HL-60 (cell line): ENCODE data around the gene CLECL1.

Experiments
- CTCF ChIP-seq: IDR thresholded peaks from one replicate; pipeline ENCODE4 v1.5.1; 2011; ENCODE audit warnings: low read length, control low read depth, inconsistent platforms; ENCODE audit not compliant: insufficient read depth
- POLR2AphosphoS5 ChIP-seq: IDR thresholded peaks from 2 replicates; pipeline ENCODE4 v1.6.1; 2012; ENCODE audit warnings: low read depth
- SPI1 ChIP-seq: IDR thresholded peaks from 2 replicates; pipeline ENCODE4 v1.6.1; 2012; ENCODE audit warnings: low read depth, mild to moderate bottlenecking, borderline replicate concordance
- TF ChIP-seq, protein P1 (sequence below): IDR thresholded peaks from 2 replicates; pipeline ENCODE4 v1.6.1; 2012; ENCODE audit warnings: low read depth; ENCODE audit not compliant: insufficient replicate concordance

DNA sequence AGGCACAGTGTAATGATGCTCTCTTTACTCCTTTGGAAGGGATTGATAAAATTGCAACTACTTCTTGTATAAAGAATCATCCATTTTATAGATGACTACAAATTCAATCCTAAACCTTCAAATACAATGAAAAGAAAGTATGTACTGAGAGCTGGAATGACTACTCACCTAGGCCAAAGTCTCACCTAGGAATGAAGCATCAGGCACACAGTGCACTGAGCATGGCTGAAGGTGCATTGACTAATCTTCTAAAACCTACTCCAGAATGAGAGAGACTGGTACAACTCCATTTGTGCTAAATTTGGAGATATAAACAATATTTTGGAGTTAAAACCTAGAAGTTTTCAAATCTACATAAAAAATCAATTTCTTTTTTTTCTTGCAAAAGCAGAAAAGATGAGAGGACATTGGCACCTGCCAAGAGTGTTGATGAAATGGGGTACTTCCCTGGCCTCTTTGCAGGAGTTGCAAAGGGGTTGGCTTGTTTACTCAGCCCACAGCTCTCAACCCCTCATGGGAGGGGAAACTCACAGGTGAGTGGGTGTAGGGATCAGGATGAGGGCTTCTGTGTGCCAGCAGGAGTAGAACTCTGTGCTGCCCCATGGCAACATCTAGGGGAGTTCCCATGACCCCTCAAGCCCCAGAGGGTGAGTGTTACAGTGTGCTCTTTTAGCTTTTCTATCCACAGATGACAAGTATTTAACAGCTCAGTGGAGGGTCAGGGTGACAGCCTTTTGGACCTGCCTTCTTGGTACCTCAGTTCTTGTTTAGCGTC is 31.3 kb downstream of the CLECL1 start:
- TF ChIP-seq CTCF (no peak), POLR2AphosphoS5 (no peak), SPI1 (no peak)
- TF ChIP-seq, protein P1, sequence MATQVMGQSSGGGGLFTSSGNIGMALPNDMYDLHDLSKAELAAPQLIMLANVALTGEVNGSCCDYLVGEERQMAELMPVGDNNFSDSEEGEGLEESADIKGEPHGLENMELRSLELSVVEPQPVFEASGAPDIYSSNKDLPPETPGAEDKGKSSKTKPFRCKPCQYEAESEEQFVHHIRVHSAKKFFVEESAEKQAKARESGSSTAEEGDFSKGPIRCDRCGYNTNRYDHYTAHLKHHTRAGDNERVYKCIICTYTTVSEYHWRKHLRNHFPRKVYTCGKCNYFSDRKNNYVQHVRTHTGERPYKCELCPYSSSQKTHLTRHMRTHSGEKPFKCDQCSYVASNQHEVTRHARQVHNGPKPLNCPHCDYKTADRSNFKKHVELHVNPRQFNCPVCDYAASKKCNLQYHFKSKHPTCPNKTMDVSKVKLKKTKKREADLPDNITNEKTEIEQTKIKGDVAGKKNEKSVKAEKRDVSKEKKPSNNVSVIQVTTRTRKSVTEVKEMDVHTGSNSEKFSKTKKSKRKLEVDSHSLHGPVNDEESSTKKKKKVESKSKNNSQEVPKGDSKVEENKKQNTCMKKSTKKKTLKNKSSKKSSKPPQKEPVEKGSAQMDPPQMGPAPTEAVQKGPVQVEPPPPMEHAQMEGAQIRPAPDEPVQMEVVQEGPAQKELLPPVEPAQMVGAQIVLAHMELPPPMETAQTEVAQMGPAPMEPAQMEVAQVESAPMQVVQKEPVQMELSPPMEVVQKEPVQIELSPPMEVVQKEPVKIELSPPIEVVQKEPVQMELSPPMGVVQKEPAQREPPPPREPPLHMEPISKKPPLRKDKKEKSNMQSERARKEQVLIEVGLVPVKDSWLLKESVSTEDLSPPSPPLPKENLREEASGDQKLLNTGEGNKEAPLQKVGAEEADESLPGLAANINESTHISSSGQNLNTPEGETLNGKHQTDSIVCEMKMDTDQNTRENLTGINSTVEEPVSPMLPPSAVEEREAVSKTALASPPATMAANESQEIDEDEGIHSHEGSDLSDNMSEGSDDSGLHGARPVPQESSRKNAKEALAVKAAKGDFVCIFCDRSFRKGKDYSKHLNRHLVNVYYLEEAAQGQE: no peak
